ENCODE results near the gene EEF1AKMT3.
"Not testable (repeated sequence)": the region's sequence is repeated elsewhere in the genome, so short reads cannot be mapped to it uniquely, and the experiment has no call there.

EEF1AKMT3 gene

GRCh38 chr12:57817990-57818331 is 45.5 kb downstream of the EEF1AKMT3 start:
- DNase-seq (ENCODE audit: low read depth): not testable (repeated sequence)

- not testable (repeated sequence) for DNase-seq (ENCODE audit: low read depth)
These were observed 47.7 kb downstream of the EEF1AKMT3 start for GRCh38 chr12:57820119-57820518.

- not testable (repeated sequence) for DNase-seq (ENCODE audit: low read depth)
These were observed 48.6 kb downstream of the EEF1AKMT3 start for GRCh38 chr12:57821015-57821414.

- no peak for DNase-seq (ENCODE audit: low read depth)
These were observed 49.2 kb downstream of the EEF1AKMT3 start for GRCh38 chr12:57821474-57822214.

DNA sequence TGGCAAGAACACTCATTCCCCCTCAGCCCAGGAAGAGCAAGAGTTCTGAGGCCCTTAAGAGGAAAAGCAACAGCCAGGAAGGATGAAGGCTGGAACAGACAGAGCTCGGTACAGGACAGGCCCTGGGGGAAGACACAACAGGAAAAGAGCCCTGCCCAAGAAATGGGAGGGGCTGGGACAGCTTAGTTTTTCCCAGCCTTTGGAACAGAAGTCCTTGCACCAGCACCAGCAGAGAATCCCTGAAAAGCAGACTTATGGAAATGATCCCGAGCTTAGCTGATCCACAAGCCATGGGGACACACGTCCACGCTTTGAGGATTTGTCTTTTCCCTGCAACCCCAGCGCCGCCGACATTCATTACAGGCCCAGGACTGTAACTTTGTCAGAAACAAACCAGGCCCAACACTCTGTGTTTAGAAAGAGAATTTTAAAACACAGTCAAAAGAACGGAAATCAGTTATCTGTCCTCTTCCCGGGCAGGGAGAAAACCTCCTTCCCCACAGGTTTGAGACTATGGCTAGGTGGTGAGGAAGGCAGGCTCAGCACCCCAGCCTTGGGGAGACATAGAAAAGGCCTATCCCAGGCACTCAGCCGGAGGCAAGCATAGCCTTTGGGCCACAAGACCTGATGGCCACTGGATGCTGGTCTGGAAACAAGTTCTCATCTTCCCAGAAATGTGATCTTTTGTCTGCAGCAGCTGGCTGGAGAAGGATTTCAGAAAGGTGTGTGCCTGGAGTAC is 50.1 kb downstream of the EEF1AKMT3 start:
- DNase-seq (ENCODE audit: low read depth): no peak

DNA sequence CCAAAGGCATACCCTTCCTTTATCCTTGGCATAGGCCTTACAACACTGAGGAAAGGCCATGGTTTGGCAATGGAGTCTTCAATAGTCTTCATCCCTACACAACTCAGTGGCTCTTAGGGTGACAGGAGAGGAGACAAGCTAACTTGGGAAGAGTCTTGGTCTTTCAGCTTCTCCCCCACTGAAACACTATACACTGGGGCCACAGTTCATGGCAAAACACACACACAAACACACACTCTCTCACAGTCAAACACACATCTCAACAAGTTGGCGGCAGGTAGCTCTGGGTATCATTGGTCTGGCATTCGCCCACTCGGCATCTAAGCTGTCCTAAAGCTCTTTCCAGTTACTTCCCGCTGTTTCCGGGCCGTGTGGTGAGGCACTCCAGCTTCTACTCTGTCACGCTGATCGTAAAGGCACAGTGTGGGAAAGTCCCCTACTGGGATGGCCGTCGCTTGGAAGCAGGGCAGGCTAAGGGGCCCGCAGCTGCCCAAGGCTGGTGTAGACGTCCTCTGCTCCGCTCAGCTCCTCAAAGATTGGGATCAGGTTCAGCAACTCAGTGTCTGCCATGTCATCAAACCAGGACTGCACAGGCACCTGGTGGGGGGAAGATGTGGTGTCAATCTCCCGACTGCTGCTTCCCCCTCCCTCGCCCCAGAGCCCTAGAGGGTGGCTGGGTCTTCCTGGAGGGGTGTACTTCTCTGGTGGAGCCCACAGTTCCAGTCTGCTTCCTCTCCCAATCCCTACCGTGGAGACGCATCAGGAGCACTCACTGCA is 50.9 kb downstream of the EEF1AKMT3 start:
- DNase-seq (ENCODE audit: low read depth): no peak

- DNase-seq (ENCODE audit: low read depth): no peak
These were observed 51.7 kb downstream of the EEF1AKMT3 start for GRCh38 chr12:57823908-57824640.

DNA sequence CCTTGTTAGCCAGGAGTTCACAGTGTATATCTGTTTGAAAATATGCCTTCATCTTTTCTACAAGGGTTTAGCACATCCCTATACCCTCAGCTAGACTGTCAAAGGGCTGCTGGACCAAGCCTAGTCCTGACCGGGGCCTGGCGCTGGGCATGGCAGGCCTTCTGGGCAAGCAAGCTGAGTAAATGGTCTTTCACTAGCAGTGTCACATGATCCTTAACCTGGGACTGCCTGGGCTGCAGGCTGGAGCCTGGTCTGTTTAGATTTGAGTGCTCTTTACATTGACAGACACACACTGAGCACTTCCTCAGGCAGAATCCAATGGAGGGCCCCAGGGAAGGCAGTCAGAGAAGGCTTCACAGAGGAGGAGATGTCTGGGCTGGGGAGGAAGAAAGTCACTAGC is 53.0 kb downstream of the EEF1AKMT3 start:
- DNase-seq (ENCODE audit: low read depth): no peak

DNA sequence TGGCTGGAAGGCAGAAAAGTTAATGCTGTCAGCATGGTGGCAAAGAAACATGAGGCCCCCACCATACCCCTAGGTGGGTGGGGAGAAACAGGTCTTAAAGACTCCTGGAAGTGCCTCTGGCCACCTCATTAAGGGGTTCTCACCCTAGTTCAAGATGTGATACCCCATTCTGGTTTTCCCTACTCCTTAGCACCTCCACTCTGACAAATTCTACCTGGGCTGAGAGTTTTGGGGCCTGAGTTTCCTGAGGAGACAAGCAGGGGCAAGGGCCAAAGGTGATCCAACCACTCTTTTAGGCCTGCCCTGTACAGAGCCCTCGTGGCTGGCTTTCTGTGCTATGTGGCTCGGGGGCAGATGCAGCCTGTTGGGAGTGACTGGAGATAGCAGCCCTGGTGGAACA is 54.0 kb downstream of the EEF1AKMT3 start:
- DNase-seq (ENCODE audit: low read depth): no peak

DNA sequence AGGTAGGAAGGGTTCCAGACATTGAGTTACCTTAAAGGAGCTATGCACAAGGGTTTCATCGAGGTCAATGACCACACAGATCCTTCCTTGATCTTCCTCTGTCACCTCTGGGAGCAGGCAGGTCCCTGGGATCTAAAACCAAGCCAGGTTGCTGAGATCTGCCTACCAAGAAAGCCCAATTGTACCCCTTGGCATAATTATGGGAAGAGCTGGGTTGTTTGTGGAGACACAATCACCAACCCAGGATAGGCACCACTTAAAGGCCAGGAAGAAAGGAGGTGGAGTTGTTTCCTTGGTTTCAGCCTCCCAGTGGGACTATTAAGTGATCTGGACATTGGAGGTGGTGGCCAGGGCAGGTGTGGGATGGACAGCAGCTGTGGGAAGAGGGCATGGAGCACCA is 54.6 kb downstream of the EEF1AKMT3 start:
- no peak for DNase-seq (ENCODE audit: low read depth)

DNA sequence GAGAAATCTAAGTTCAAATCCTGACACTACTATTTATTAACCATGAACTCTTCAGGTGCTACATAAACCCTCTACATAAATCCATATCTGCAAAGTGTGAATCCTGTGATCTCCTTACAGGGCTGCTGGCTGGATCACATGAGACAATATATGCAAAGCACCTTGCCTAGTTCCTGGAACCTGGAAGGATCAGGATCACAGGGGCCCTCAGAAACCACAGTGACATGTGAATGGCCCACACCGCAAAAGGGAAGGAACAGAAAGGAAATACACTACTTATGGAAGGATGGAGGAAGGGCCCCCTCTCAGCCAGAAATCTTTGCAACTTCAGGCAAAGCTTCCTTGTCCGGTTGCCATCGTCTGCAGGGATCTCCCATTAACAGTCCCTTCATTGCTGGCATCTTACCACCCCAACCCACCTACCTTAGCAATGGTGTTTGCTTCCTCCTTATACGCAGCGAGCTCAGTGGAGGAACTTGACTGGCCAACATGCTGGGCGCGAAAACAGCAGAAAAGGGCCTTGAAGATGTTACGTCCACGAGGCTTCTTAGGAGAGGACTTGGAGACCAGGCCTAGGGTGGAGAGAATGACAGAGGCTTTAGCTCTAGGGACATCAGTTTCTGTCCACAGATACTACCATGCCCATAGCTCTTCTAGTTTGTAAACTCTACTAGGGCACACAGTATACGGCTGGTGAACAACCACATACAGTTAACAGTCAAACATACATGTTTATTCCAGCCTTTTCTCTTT is 56.8 kb downstream of the EEF1AKMT3 start:
- DNase-seq (ENCODE audit: low read depth): no peak

DNA sequence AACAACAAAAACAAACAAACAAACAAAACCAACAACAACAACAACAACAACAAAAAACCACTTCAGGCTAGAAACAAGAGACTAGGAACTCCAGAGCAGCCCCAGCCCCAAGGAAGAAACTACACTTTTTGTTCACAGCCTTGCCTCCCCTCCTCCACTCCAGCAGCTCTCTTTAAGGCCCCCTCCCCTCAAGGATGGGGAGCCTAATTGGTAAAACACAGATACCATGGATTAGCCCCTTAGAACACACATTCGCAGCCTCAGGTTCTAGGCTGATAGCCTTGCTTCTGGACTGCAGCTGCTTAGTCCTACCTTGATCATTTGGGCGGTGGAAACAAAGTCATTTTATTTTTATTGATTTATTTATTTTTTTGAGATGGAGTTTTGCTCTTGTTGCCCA is 58.0 kb downstream of the EEF1AKMT3 start:
- DNase-seq (ENCODE audit: low read depth): no peak

All from ELR (cell line).